Stimulated activated CD8-positive, alpha-beta memory T cell treated with anti-CD3 and anti-CD28 coated beads, Interleukin-12 subunit alpha, Interleukin-12 subunit beta, amount 100 ng/mL, for 24 hours (primary cell): ENCODE data around the gene PTGES3.

Experiments
- DNase-seq: peaks from one replicate; pipeline ENCODE4 v3.0.0-alpha.2; 2020; ENCODE audit errors: extremely low read depth

PTGES3 gene

DNA sequence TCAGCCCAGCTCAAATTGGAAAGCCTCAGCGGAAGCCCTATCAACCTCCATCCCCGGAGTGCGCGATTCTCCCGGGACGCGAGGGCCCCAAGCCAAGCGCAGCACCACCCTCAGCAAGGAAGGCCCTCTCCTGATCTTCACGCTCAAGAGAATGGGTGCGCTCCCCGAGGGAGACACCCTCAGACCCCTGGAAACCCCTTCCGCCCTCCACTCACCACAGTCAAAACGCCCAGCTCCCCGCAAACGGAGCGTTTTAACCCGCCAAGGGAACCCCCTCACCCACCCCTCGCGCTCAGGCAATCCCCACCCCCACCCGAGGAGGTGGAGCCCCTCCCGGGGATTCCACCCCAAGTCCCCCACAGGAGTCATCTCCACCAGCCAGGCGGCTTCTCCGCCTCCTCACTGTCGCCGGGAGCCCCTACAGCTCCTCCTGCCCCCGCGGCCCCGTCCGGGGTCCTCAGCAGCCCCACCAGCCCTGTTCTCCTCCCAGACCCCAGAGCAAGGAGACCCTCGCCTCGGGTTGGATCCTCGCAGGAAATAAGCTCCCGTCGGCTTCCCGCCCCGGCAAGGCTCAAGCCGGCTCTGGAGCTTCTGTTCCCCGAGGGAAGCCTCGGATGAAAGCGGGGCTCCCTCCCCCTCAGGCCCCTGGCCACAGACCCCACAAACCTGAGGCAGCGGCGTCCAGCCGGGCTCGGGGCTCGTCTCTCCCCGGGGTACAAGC is 58.5 kb downstream of the PTGES3 start:
- no peak for DNase-seq

DNA sequence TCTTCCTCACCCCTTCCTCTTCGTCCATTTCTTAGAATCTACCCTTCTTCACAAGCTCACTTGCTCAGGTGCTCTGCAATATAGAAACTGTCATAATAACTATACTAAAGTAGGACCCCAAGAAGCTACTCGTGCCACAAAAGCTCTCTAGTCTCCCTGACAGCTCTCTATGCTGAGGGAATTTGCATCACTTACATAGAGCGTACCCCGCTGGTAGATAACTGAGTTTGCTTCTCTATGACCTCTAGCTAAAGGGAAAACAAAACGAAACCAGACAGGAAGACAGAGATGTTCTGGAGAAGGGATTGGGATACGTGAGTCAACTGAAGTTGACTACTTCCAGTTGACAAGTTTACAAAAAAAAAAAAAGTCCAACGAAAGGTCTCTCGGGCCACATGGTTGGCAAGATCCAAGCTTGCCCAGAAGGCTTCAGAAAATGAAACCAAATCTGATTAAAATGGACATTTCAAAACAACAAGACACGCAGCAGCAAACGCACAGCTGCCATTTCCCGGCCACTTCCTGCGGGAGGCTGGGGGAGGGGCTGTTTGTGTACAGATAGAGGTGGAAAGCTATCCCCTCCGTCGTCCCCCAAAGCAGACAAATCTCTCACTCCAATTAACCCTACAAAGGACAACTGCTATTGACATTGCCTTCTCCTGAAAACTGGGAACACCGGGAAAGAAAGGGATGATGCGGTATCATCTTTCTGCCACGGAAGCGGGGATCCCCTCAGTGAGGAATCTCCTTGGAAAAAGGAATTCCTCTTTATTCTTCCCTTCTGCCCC is 59.2 kb downstream of the PTGES3 start:
- no peak for DNase-seq

DNA sequence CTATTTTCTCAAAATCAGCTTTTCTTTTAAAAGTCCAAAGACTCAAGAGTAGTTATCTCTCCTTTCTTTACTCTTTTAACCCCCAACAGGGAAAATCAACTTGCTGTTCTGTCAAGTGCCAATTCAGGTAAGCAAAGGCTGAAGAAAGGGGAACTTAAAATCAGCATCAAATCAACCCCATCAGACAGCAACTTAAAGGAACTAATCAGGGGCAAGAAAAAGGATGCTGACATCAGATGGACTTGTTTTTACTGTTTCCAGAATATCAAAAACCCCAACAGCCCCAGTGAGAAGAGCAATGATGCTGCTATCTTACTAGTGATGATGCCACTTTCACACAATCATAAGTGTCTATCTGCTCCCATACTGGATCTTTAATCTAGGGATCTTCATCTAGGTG is 61.4 kb downstream of the PTGES3 start:
- no peak for DNase-seq

DNA sequence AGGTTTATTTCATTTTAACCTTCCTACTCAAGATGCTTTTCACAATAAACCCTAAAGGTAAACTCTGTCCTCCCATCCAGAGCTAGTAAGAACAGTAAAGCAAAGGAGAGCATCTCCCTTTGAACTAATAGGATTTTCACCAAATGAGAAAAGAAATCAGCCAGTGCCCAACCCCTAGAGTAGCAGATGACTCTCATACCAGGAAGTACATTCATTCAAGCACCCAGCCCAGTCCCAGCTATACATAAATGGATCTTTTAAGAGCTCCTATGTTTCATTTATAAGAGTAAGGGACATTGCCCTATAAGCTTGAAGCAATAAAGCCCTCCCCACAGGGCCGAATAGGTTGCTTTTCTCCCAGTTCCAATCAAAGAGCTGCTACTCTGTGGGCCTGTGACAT is 65.5 kb downstream of the PTGES3 start:
- DNase-seq = no peak

DNA sequence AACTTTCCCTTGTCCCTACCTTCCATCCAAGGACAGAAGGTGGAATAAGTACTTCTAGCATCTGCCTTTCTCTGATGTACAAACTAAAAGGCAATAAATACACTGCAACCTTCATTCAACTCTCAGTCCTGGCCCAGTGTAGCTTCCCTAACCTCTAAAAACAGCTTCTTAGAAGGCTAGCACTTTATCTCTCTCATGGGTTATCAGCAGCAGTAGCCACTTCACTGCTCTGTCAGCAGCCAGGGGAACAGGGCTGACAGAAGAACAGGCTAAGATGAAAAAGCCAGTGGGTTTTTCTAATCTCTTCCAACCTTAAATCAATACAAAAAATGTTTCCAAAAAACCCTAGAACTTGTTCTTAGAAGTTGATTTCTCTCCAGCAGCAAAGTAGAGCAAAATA is 71.2 kb downstream of the PTGES3 start:
- DNase-seq = no peak

DNA sequence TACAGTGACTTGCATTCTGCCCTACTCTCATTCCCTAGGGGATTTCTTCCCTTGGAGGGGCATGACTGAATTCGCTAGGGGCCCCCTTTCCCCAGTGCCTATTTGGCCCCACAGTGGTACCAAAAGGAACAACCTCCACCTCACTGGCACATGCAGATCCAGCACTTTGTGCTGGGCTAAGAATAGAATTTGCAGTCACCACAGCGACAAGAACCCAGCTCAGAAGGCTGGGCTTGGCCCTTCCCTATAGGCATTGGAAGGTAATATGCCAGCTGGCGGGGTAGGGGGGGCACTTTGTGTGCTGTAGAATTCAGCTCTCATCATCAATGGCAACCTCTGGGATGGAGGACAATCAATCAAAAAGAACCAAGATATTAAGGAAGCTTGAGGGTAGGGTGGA is 71.8 kb downstream of the PTGES3 start:
- DNase-seq = no peak

DNA sequence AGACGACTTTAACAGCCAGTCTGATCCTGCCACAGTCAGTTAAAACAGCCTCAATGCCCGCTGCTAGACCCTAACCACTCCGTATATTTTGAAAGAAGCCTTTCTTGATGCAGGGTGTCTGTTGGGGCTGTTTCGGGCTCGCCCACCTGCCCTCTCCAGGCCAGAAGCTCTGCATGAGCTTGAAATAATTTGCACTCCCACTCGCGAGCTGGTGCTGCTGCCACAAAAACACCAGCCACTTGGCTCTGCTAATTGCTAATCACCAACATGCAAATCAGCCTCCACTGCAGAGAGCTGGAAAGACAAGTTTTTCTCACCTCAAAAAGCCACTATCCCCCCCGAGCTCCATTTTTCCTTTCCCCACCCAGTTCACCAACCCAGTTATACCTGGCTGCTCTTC is 73.5 kb downstream of the PTGES3 start:
- no peak for DNase-seq
